Amygdala (tissue), 56 donors: ENCODE data around the gene VPS11.
"Not testable (repeated sequence)": the region's sequence is repeated elsewhere in the genome, so short reads cannot be mapped to it uniquely, and the experiment has no call there.

ENCODE experiments used
- DNase-seq, 56 donors: peaks; one replicate each; lab custom pipeline; 2025; lab: John Stamatoyannopoulos, UW

Gene VPS11

GRCh38 chr11:119100246-119100970, 32.8 kb downstream of the VPS11 start:
- peak in 1 of 56 donors; percentile 8 for DNase-seq

GRCh38 chr11:119100994-119101758, 33.6 kb downstream of the VPS11 start:
- DNase-seq, result no peak

- DNase-seq, result peak in 55 of 56 donors; percentile 60 to 99 (median 86)
These were observed 34.3 kb downstream of the VPS11 start, which contains the start of gene DPAGT1 for GRCh38 chr11:119101759-119102423. Gene DPAGT1, minus strand, starts transcription at chr11:119101853. Its CDS starts 198 bp downstream, at chr11:119101655.

GRCh38 chr11:119103161-119103664, 35.6 kb downstream of the VPS11 start:
- DNase-seq, result not testable (repeated sequence)

DNA sequence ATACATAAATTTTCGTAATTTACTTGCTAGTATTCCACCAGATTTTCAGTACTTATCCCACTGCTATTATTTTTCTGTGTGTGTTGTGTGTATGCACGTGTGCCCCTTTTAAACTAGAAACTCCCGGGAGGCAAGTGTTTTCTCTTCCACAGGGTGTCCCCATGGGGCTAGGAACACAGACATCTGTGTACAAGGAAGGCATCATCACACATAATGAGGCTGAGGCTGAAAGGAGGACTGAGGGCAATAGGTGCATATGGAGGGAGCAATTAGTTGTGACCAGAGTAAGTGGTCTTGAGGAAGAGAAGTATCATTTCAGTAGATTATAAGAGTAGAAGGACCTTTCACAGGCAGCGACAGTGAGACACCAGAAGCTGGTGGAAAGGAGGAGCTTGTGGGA, 36.2 kb downstream of the VPS11 start:
- DNase-seq, result peak in 4 of 56 donors; percentile 10 to 45 (median 18)

- DNase-seq, result peak in 55 of 56 donors; percentile 36 to 95 (median 80)
These were observed 39.2 kb downstream of the VPS11 start, which contains the start of gene C2CD2L for GRCh38 chr11:119106564-119107537. Gene C2CD2L, plus strand, starts transcription at chr11:119107344. Its CDS starts 398 bp downstream, at chr11:119107742.

DNA sequence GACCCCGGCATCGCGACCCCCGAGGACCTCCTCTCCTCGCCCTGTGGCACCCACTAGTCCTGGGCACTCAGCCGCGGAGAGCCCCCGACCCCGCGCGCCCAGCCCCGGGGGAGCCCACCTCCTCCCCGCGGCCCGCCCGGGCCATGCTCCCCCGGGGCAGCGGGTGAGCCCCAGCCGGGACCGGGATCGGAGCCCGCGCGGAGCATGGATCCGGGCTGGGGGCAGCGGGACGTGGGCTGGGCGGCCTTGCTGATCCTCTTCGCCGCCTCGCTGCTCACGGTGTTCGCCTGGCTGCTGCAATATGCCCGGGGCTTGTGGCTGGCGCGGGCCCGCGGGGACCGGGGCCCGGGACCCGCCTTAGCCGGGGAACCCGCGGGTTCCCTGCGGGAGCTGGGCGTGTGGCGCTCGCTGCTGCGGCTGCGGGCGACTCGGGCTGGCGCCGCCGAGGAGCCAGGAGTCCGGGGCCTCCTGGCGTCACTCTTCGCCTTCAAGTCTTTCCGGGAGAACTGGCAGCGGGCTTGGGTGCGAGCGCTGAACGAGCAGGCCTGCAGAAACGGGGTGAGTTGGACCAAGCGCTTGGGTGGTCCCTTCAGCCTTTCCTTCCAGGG, 40.0 kb downstream of the VPS11 start:
- peak in 2 of 56 donors; percentile 14 to 27 for DNase-seq

DNA sequence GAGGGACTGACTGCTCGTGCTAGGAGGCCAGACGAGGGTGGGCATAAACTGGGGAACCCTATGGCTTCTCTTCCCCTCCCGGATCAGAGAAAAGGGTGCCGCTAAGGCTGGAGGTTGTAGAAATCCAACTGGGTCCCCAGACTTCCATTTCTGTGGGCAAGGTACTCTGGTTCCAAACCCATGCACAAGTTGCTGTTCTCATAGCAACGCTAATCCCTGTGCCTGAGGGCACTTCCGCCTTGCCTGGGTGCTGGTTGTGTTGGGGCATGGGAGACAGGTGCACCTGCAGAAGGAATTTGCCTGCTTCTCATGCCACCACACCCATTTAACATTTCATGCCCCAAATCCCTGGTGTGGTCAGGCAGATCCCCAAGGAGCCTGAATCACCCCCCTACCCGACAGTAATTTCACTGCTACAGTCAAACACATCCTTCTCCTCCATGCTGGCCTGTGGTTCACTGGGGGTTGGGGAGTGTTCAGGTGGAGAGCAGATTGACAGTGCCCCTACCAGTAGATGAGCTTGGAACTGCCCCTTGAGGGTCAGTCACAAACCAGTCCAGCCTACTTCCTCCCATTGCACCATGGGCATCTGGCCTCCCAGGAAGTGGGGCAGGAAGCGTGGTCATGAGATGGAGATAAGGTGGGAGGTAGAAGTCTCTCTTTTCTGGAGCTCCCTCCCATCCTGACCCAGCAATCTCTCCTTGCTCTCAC, 40.7 kb downstream of the VPS11 start:
- DNase-seq, result peak in 12 of 56 donors; percentile 10 to 65 (median 30)

DNA sequence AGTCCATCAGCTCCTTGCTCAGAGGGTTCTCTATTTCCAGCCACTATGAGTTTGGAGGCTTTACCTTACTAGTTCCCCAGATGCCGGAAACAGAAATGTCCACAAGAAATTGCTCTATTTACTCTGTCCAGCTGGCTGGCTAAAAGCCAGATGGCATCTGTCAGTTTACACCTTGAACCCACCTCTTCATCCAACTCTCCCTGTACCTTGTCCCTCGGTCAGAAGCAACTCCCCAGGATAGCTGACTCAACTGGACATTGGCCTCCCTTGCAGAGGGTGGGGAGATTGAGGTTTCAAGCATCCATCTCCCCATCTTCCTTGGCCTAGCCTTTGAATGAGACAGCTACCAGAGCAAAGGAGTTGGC, 41.2 kb downstream of the VPS11 start:
- no peak for DNase-seq

- no peak for DNase-seq
These were observed 42.2 kb downstream of the VPS11 start for GRCh38 chr11:119109843-119110242.

GRCh38 chr11:119110439-119110838, 42.8 kb downstream of the VPS11 start:
- no peak for DNase-seq

DNA sequence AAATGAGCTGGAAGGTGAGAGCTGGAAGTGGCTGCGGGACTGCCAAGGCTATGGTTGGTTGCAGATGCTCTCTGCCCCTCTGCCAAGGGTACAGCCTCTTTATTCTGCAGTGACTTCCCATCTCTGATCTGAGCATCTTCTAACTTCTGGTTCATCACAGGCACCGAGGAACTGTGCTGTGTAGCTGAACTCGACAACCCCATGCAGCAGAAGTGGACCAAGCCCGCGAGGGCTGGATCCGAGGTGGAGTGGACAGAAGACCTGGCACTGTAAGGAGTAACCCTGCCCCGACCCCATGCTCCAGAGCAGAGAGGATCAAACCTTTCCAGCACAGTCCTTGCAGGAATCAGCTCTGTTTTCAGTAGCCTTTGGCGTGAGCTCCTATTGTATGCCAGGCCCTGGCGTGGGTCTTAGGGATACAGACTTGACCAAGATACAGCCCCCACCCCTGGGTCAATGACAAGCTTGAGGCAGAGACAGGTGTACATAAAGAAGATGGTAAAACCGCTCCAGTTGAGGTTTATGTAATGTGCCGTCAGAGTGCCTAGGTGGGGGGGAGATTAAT, 43.8 kb downstream of the VPS11 start:
- DNase-seq, result no peak

- no peak for DNase-seq
These were observed 44.8 kb downstream of the VPS11 start for GRCh38 chr11:119112314-119113020.

- DNase-seq, result peak in 6 of 56 donors; percentile 16 to 38 (median 20)
These were observed 46.1 kb downstream of the VPS11 start for GRCh38 chr11:119113716-119114115.

GRCh38 chr11:119114351-119114750, 46.7 kb downstream of the VPS11 start:
- no peak for DNase-seq

- DNase-seq, result peak in 11 of 56 donors; percentile 16 to 62 (median 31)
These were observed 48.0 kb downstream of the VPS11 start for GRCh38 chr11:119115484-119116234.

DNA sequence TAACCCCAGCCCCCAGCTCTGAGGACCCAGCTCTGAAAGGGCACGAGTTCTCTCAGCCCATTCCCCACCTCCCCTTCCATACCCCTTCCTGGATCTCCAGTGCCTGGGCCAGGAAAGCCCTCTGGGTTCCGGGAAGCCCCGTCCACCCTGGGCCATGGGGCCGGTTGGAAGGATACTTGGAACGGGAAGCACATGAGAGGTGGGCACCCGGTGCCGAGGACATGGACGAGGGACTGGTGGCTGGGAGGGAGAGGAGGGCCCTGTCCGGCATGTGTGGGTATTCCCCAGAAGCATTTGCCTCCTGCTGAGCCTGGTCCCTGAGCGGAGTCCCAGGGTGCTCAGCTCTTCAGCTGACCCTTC, 48.6 kb downstream of the VPS11 start:
- no peak for DNase-seq
